Kidney (tissue), 14 donors: ENCODE measurements around the gene ASB9. TPM values are rescaled to one million over a fixed set of nuclear protein-coding genes. Genes with fewer than 3 reads are reported as not detected.
A peak's percentile ranks its signal among the peaks of the same experiment; 100 is the strongest.

Source experiments
- DNase-seq, 5 donors: peaks; one replicate each; pipeline ENCODE4 v3.0.0-alpha.2; 2013 to 2020
- FAIRE-seq: peaks from 2 replicates; lab custom pipeline; 2012; peaks lifted over from hg19 to GRCh38; lab: Jason Lieb, UNC
- H3K27ac ChIP-seq, 2 donors: one replicate each; pipeline ENCODE4 v1.7.0; 2013; ENCODE audit warnings: low read depth in 2 of 2, low read length in 2 of 2, inconsistent platforms in 1 of 2
- H3K27me3 ChIP-seq: one replicate; pipeline ENCODE4 v1.7.1; 2013; ENCODE audit warnings: low read length, inconsistent platforms; ENCODE audit not compliant: control insufficient read depth, insufficient read depth
- H3K36me3 ChIP-seq, 3 donors: one replicate each; pipeline versions ENCODE4 v1.7.0 to v1.7.1; 2013; ENCODE audit warnings: low read length in 3 of 3, control low read depth in 1 of 3, inconsistent platforms in 1 of 3; ENCODE audit not compliant: insufficient read depth in 3 of 3, control insufficient read depth in 2 of 3
- H3K4me1 ChIP-seq, 3 donors: one replicate each; pipeline versions ENCODE4 v1.7.0 to v1.7.1; 2013; ENCODE audit warnings: low read length in 3 of 3, inconsistent platforms in 1 of 3, low read depth in 1 of 3; ENCODE audit not compliant: control insufficient read depth in 2 of 3, insufficient read depth in 2 of 3
- H3K4me3 ChIP-seq, 3 donors: one replicate each; pipeline versions ENCODE4 v1.7.0 to v1.8.1; 2013; ENCODE audit warnings: low read length in 3 of 3, control low read depth in 1 of 3, inconsistent platforms in 1 of 3
- H3K9ac ChIP-seq, 3 donors: one replicate each; pipeline versions ENCODE4 v1.7.0 to v1.7.1; 2013; ENCODE audit warnings: low read length in 3 of 3, control low read depth in 1 of 3, inconsistent platforms in 1 of 3
- H3K9me3 ChIP-seq, 3 donors: one replicate each; pipeline versions ENCODE4 v1.7.0 to v1.7.1; 2013; ENCODE audit warnings: low read length in 3 of 3, control low read depth in 1 of 3, inconsistent platforms in 1 of 3; ENCODE audit not compliant: control insufficient read depth in 2 of 3, insufficient read depth in 1 of 3
- intact Hi-C: fragments of 100-400 bp; cut with DNase I; formaldehyde crosslinking; loops from one replicate; pipeline ENCODE4 v1.11.1; 2022
- polyA plus RNA-seq: library from polyadenylated mRNA; stranded (reverse); fragments of 350-450 nt; fragmentation: Illumina TruSeq; extraction: RNeasy Lipid Tissue Mini Kit (QIAGEN cat#74804); gene quantifications from one replicate; pipeline ENCODE4 v1.2.3, GENCODE V29; 2014; ENCODE audit warnings: low read depth, low replicate concordance; ENCODE audit not compliant: insufficient read depth
- total RNA-seq: library from RNA; stranded (reverse); fragmentation: NEBNext Ultra II Directional; extraction: Animal tissue kit (Norgen Biotek cat#: 25700); gene quantifications from one replicate; pipeline ENCODE4 v1.2.1, GENCODE V29; 2021
- TF ChIP-seq, protein P1 (sequence below): IDR thresholded peaks from 3 replicates; pipeline ENCODE4 v1.5.1; 2012; ENCODE audit warnings: mild to moderate bottlenecking, moderate library complexity, borderline replicate concordance; ENCODE audit not compliant: insufficient read depth; ENCODE audit errors: extremely low read depth
- donor health status: control.
- donor health status: control.
- donor health status: control.
- donor health status: control.
- donor health status: control.
- donor health status: DM: yes; HTN: yes; CAD: no.
- donor health status: Normal renal cell carcinoma (clear cell type).

The ASB9 gene
- total and polyA plus RNA-seq, 2 donors from 2014 or later = 2.6 to 15.7 TPM

DNA sequence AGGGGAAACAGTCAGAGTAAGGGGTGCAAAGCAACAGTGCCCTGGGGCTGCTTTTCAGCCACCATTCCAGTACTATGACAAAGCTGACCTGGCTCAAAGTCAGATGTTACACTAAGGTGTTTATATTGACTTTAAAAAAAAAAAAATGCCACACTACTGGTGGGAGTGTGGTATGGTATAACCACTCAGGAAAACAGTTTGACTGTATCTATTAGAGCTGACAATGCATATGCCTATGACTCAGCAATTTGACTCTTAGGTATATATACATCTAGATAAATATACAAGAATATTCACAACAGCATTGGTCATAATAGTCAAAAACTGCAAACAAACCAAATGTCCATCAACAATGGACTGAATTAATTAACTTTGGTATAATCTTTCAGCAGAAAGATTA lies 15.0 kb downstream of the ASB9 start:
- FAIRE-seq (peak; percentile 46), DNase-seq (no peak)
- no peak overlapping the region for H3K4me3 ChIP-seq
- intact Hi-C loops = no loop called here
- H3K9me3 ChIP-seq = no peaks in the 10 kb centered on the region
- no peaks in the 10 kb centered on the region for H3K36me3 ChIP-seq
- TF ChIP-seq, protein P1, sequence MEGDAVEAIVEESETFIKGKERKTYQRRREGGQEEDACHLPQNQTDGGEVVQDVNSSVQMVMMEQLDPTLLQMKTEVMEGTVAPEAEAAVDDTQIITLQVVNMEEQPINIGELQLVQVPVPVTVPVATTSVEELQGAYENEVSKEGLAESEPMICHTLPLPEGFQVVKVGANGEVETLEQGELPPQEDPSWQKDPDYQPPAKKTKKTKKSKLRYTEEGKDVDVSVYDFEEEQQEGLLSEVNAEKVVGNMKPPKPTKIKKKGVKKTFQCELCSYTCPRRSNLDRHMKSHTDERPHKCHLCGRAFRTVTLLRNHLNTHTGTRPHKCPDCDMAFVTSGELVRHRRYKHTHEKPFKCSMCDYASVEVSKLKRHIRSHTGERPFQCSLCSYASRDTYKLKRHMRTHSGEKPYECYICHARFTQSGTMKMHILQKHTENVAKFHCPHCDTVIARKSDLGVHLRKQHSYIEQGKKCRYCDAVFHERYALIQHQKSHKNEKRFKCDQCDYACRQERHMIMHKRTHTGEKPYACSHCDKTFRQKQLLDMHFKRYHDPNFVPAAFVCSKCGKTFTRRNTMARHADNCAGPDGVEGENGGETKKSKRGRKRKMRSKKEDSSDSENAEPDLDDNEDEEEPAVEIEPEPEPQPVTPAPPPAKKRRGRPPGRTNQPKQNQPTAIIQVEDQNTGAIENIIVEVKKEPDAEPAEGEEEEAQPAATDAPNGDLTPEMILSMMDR = no peak
- H3K27me3 ChIP-seq = no peaks in the 10 kb centered on the region
- no peak overlapping the region for H3K9ac ChIP-seq
- H3K27ac ChIP-seq = no peak overlapping the region
- no peaks in the 10 kb centered on the region for H3K4me1 ChIP-seq

DNA sequence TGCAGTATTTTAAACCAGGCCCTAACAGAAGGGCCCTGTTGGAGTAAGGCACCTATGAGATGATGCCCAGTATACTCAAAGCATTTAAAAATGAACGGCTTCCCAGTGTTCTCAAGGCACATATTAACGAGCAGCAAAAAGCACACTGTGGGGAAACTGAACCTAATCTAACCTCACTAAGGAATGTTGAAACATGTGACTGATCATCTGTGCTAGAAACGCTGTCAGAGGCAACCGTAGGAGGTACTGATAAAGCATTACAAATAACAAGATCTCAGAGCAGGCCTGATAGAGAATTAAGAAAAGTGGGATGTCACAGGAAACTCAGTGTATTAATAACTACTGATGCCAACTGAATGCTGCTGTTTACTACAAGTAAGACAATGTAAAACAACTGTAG lies 24.0 kb downstream of the ASB9 start:
- DNase-seq (peak in 1 of 5 donors; percentile 7), FAIRE-seq (no peak)
- intact Hi-C loops = no loop called here
- Histone ChIP-seq H3K4me1 (no peaks in the 10 kb centered on the region), H3K27me3 (no peaks in the 10 kb centered on the region), H3K27ac (no peak overlapping the region), H3K9ac (no peak overlapping the region), H3K9me3 (no peaks in the 10 kb centered on the region), H3K36me3 (no peaks in the 10 kb centered on the region), H3K4me3 (no peak overlapping the region)
- TF ChIP-seq, protein P1 = no peak

DNA sequence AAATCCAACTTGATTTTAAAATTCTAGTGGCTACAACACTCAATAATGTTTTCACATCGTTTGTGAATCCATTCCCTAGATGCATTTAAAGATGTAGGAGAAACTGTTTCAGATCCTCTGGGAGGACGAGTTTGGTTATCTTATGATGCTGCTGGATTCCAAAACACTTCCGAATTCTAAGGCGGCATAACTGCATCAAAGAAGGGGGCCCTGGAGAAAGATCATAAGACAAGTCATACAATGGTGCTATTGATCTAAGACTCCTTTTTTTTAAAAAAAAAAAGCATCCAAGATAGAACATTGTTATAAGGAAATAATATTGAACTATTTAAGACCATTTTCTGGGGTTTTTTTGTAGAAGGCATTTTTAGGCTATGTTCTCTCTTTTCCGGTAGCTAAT lies 25.5 kb downstream of the ASB9 start:
- intact Hi-C loops = no loop called here
- H3K27me3 ChIP-seq = no peaks in the 10 kb centered on the region
- DNase-seq (no peak), FAIRE-seq (no peak)
- TF ChIP-seq, protein P1 = no peak
- H3K9ac ChIP-seq = no peak overlapping the region
- no peak overlapping the region for H3K27ac ChIP-seq
- H3K9me3 ChIP-seq = no peaks in the 10 kb centered on the region
- H3K4me1 ChIP-seq = no peaks in the 10 kb centered on the region
- no peak overlapping the region for H3K4me3 ChIP-seq
- no peaks in the 10 kb centered on the region for H3K36me3 ChIP-seq
